ENCODE measurements around the gene PKN3.
A peak's percentile ranks its signal among the peaks of the same experiment; 100 is the strongest.

PKN3 gene

GRCh38 chr9:128705051-128705965 lies 3.0 kb downstream of the PKN3 start:
- no peak for ATAC-seq
- no peaks in the 10 kb centered on the region for H3K9me3 Mint-ChIP-seq
- no peak overlapping the region for H3K4me3 Mint-ChIP-seq
- H3K4me1 Mint-ChIP-seq: peaks cover 22% of the 10 kb centered on the region
- H3K36me3 Mint-ChIP-seq: no peaks in the 10 kb centered on the region
- no peak overlapping the region for H3K27ac Mint-ChIP-seq
- H3K27me3 Mint-ChIP-seq: no peaks in the 10 kb centered on the region

DNA sequence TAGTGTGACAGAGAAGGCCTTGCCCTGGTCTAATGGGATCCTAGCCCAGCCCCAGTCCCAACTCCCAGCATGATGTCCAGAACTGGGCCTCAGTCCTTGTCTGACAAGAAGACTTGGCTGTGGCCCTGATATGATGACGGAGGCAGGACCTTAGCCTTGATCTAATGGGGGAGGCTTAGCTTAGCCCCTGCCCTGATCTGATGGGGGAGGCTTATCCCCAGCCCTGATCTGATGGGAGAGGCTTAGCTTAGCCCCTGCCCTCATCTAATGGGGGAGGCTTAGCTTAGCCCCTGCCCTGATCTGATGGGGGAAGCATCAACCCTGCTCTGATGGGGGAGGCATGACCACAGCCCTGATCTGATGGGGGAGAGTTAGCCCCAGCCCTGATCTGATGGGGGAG lies 3.7 kb downstream of the PKN3 start:
- Mint-ChIP-seq H3K4me1 (peaks cover 22% of the 10 kb centered on the region), H3K36me3 (no peaks in the 10 kb centered on the region), H3K27ac (no peak overlapping the region), H3K4me3 (no peak overlapping the region), H3K9me3 (no peaks in the 10 kb centered on the region), H3K27me3 (no peaks in the 10 kb centered on the region)
- ATAC-seq: no peak

GRCh38 chr9:128706671-128707381 lies 4.5 kb downstream of the PKN3 start:
- no peaks in the 10 kb centered on the region for H3K9me3 Mint-ChIP-seq
- H3K4me1 Mint-ChIP-seq: peaks cover 14% of the 10 kb centered on the region
- no peaks in the 10 kb centered on the region for H3K27me3 Mint-ChIP-seq
- no peak overlapping the region for H3K27ac Mint-ChIP-seq
- no peak for ATAC-seq
- H3K36me3 Mint-ChIP-seq: no peaks in the 10 kb centered on the region
- no peak overlapping the region for H3K4me3 Mint-ChIP-seq

DNA sequence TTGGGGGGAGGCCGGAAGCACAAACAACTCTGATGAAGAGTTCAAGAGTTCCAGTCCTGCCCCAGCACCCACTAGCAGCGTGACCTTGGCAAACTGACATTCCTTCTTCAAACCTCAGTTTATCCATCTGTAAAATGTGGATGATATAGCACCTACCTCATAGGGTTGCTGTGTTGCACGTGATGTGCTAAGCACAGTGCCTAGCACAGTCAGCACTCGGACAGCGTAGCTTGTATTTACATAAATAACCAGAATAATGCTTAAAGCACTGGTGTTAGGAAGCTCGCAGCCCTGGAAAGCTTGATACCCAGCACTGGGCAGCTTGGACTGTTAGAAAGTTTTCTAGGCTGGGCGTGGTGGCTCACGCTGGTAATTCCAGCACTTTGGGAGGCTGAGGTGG lies 5.1 kb downstream of the PKN3 start:
- Mint-ChIP-seq H3K27me3 (no peaks in the 10 kb centered on the region), H3K9me3 (no peaks in the 10 kb centered on the region), H3K4me1 (peaks cover 9% of the 10 kb centered on the region), H3K27ac (no peak overlapping the region), H3K4me3 (no peak overlapping the region), H3K36me3 (no peaks in the 10 kb centered on the region)
- ATAC-seq: no peak

- Mint-ChIP-seq H3K4me1 (no peaks in the 10 kb centered on the region), H3K27me3 (no peaks in the 10 kb centered on the region), H3K36me3 (peaks cover 8% of the 10 kb centered on the region), H3K9me3 (no peaks in the 10 kb centered on the region), H3K27ac (no peak overlapping the region), H3K4me3 (no peak overlapping the region)
- ATAC-seq: no peak
These were observed 10.4 kb downstream of the PKN3 start for GRCh38 chr9:128712451-128713410.

- Mint-ChIP-seq H3K27me3 (no peaks in the 10 kb centered on the region), H3K4me1 (no peaks in the 10 kb centered on the region), H3K4me3 (no peak overlapping the region), H3K27ac (no peak overlapping the region), H3K36me3 (peaks cover 8% of the 10 kb centered on the region), H3K9me3 (no peaks in the 10 kb centered on the region)
- ATAC-seq: no peak
These were observed 11.1 kb downstream of the PKN3 start for GRCh38 chr9:128713411-128713780.

- H3K9me3 Mint-ChIP-seq: no peaks in the 10 kb centered on the region
- H3K36me3 Mint-ChIP-seq: peaks cover 8% of the 10 kb centered on the region
- H3K4me3 Mint-ChIP-seq: no peak overlapping the region
- no peak overlapping the region for H3K27ac Mint-ChIP-seq
- H3K4me1 Mint-ChIP-seq: no peaks in the 10 kb centered on the region
- H3K27me3 Mint-ChIP-seq: no peaks in the 10 kb centered on the region
- ATAC-seq: no peak
These were observed 11.8 kb downstream of the PKN3 start for GRCh38 chr9:128713941-128714573.

DNA sequence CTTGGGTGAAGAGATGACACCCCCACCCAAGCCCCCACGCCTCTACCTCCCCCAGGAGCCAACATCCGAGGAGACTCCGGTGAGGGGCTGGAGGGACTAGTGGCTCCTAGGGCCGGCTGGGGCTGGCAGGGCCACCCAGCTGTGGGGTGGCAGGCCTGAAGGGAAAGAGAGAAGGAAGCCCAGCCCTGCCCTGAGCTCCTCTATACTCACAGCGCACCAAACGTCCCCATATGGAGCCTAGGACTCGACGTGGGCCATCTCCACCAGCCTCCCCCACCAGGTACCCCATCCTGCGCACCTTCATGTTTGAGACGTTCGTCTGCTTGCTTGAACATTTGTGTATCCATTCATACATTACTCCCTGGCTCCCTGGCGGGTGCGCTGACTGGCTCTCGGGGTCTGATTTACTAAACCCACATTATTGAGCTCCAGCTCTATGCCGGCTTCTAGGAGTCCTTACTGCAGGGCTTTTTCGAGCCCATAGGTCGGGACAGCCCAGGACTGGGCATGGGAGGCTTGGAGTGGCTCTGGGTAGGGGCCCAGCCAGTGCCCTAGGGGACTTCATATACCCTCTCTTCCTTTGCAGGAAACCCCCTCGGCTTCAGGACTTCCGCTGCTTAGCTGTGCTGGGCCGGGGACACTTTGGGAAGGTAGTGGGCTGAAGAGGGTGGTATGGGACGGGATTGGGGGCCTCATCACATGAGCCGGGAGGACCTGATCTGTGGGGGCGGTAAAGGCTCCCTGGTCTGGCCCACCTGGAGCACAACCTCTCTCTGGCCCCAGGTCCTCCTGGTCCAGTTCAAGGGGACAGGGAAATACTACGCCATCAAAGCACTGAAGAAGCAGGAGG lies 12.5 kb downstream of the PKN3 start:
- Mint-ChIP-seq H3K27me3 (no peaks in the 10 kb centered on the region), H3K27ac (no peak overlapping the region), H3K4me3 (no peak overlapping the region), H3K9me3 (no peaks in the 10 kb centered on the region), H3K4me1 (no peaks in the 10 kb centered on the region), H3K36me3 (peaks cover 14% of the 10 kb centered on the region)
- peak; percentile 13 for ATAC-seq

- Mint-ChIP-seq H3K36me3 (peaks cover 20% of the 10 kb centered on the region), H3K4me3 (no peak overlapping the region), H3K9me3 (no peaks in the 10 kb centered on the region), H3K27me3 (no peaks in the 10 kb centered on the region), H3K27ac (no peak overlapping the region), H3K4me1 (no peaks in the 10 kb centered on the region)
- ATAC-seq: no peak
These were observed 13.1 kb downstream of the PKN3 start for GRCh38 chr9:128715436-128715750.

DNA sequence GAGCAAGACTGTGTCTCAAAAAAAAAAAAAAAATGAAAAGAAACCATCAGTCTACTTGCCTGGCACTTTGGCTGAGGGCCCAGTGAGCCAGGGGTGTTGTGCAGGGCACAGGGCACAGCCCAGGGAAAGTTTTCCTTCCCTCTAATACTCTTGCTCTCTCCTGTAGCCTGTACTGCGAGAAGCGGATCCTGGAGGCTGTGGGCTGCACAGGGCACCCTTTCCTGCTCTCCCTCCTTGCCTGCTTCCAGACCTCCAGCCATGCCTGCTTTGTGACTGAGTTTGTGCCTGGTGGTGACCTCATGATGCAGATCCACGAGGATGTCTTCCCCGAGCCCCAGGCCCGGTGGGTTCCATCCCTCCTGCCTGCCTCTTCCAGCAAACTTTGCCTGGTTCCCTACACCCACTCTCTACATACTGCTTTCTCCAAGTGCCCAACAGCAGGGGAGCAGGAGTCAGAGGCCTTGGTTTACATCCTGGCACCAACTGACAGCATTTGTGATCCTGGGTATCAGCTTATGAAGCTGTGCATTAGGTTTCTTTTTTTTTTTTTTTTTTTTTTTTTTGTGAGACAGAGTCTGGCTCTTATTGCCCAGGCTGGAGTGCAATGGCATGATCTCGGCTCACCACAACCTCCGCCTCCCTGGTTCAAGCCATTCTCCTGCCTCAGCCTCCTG lies 14.4 kb downstream of the PKN3 start:
- H3K9me3 Mint-ChIP-seq: no peaks in the 10 kb centered on the region
- peaks cover 33% of the 10 kb centered on the region for H3K36me3 Mint-ChIP-seq
- no peak overlapping the region for H3K4me3 Mint-ChIP-seq
- H3K27ac Mint-ChIP-seq: no peak overlapping the region
- no peaks in the 10 kb centered on the region for H3K27me3 Mint-ChIP-seq
- peaks cover 2% of the 10 kb centered on the region for H3K4me1 Mint-ChIP-seq
- ATAC-seq: no peak

- Mint-ChIP-seq H3K4me3 (no peak overlapping the region), H3K9me3 (no peaks in the 10 kb centered on the region), H3K27ac (no peak overlapping the region), H3K4me1 (peaks cover 15% of the 10 kb centered on the region), H3K27me3 (no peaks in the 10 kb centered on the region), H3K36me3 (peaks cover 39% of the 10 kb centered on the region)
- no peak for ATAC-seq
These were observed 15.7 kb downstream of the PKN3 start for GRCh38 chr9:128718047-128718446.

- Mint-ChIP-seq H3K4me3 (no peak overlapping the region), H3K36me3 (peaks cover 39% of the 10 kb centered on the region), H3K27me3 (no peaks in the 10 kb centered on the region), H3K4me1 (peaks cover 19% of the 10 kb centered on the region), H3K27ac (no peak overlapping the region), H3K9me3 (no peaks in the 10 kb centered on the region)
- ATAC-seq: no peak
These were observed 16.2 kb downstream of the PKN3 start for GRCh38 chr9:128718475-128718874.

GRCh38 chr9:128719919-128720605 lies 17.8 kb downstream of the PKN3 start:
- ATAC-seq: no peak
- Mint-ChIP-seq H3K4me1 (peaks cover 30% of the 10 kb centered on the region), H3K9me3 (no peaks in the 10 kb centered on the region), H3K4me3 (no peak overlapping the region), H3K27ac (no peak overlapping the region), H3K36me3 (peaks cover 31% of the 10 kb centered on the region), H3K27me3 (no peaks in the 10 kb centered on the region)
